ENCODE data around the gene CD4.
A peak's percentile ranks its signal among the peaks of the same experiment; 100 is the strongest.
"Not testable (repeated sequence)": the region's sequence is repeated elsewhere in the genome, so short reads cannot be mapped to it uniquely, and the experiment has no call there.

CD4 gene

DNA sequence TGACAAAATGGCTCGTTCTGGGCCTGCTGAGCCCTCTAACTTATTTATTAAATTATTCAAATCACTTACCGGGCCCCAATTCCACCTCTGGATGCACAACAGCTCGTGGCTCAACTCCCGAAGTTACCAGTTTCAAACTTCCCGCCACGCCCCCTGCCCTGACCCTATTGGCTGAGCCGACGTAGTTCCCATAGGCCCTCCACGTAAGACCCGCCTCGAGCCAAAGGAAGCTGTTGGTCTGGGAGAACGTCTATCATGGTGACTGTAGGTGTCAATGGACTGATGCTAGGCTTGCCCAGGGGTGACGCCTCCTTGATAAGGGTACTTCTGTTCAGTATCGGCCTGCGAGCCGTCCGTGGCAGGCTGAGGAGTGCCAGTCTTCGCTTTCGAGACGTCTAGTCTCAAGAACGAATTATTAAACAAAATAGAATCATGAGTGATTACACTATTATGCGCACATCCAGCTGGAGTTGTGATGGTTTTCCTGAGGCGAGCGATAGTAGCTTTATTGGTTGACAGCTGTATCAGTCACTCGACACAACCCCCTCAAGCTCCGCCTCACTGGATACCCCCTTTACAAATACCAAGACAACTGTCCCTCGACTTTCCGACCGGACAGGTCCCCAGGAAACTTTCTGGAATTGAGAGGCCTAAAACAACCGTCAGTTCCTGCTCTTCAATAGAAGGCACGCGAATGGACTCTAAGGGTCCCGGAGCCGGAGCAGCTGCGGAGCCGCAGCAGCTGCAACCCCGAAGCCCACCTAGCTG is 62.0 kb downstream of the CD4 start, which contains the start of gene CDCA3:
CDCA3 (minus strand) TSS at position 134 of the 768 bp plus-strand sequence. CDS start 334 bp downstream, outside the sequence.
- Mint-ChIP-seq H3K27ac (peak within 1 kb of the TSS; percentile 91), H3K4me3 (peak within 1 kb of the TSS; percentile 87), H3K27me3 (no peaks in the 10 kb centered on the region), H3K9me3 (no peaks in the 10 kb centered on the region), H3K36me3 (ENCODE audit: low read depth) (peaks cover 35% of the 10 kb centered on the region), H3K4me1 (ENCODE audit: low read depth) (peaks cover 41% of the 10 kb centered on the region)
- intact Hi-C loops (cut with micrococcal nuclease): no loop called here

DNA sequence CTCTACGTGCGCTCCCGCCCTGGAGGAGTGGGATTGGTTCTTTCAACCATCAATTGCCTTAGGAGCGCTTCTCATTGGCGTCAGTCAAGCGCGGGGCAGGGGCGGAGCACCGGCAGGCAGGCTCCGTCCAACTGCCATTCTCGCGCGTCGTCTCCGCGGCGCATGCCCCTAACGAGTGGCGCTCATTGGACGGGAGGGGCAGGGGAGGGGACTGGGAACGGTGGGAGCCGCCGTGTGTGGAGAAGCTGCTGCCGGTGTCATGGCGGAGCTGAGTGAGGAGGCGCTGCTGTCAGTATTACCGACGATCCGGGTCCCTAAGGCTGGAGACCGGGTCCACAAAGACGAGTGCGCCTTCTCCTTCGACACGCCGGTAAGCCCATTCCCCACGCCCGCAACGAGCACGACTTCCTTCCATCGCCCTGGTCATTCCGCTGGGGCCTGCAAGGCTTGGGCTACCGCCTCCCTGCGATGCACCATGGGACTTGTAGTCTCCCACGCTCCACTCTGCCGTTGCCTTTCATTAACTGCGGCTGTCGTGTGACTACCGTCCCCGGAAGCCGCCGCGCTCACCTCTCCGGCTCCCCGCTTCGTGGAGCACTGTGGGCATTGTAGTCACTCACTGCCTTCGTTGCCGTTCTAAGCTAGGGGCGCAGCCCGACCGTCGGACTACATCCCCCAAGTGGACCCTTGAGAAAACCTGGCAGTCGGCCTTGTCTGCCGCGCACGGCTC is 62.8 kb downstream of the CD4 start, which contains the start of gene USP5:
USP5 (plus strand) TSS at position 230 of the 730 bp plus-strand sequence; CDS start at position 260, 30 bp downstream.
- Mint-ChIP-seq H3K4me3 (peak within 1 kb of the TSS; percentile 87), H3K36me3 (ENCODE audit: low read depth) (peaks cover 43% of the 10 kb centered on the region), H3K9me3 (no peaks in the 10 kb centered on the region), H3K4me1 (ENCODE audit: low read depth) (peaks cover 35% of the 10 kb centered on the region), H3K27me3 (no peaks in the 10 kb centered on the region), H3K27ac (peak within 1 kb of the TSS; percentile 91)
- intact Hi-C loops (cut with micrococcal nuclease): loop anchor here (1.0 kb wide), 2 partner anchors 20 to 189 kb away; partner anchors contain the start of gene ING4

DNA sequence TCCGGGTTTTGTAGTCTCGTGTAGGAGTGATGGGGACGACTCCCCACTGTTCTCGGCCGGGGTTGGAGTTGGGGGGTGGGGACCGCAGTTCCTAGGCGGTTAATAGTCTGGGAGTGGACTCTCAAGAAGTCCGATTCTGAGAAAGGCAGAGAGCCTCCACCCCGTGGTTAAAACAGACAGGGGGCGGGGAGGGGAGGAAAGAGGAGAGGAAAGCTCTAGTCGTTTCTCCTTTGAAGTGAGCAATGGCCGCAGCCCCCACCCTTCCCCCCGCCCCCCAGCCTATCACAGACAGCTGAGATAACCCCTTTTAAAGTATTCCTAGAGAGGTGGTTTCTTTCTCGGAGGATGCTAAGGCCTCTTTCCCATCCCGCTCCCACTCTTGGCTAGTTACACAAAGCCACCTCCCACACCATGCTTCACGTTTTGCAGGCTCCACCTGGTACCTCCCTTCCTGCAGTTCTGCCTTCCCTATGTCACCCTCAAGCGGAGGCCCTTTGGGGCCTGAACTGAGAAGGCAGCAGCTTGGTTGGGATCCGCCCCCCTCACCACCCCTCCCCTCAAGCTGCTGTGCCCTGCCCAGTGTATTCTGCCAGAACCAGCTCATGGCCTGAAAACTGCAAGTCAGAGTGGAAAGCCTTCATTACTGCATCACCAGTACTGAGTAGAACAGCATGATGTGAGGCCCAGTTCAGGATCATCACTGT is 63.5 kb downstream of the CD4 start:
- H3K4me1 Mint-ChIP-seq (ENCODE audit: low read depth): peaks cover 35% of the 10 kb centered on the region
- H3K36me3 Mint-ChIP-seq (ENCODE audit: low read depth): peaks cover 50% of the 10 kb centered on the region
- H3K4me3 Mint-ChIP-seq: peak overlapping the region; percentile 87
- peak overlapping the region; percentile 91 for H3K27ac Mint-ChIP-seq
- intact Hi-C loops (cut with micrococcal nuclease): loop anchor here (1.0 kb wide), 2 partner anchors 19 to 190 kb away; partner anchors contain the start of gene ING4
- no peaks in the 10 kb centered on the region for H3K9me3 Mint-ChIP-seq
- H3K27me3 Mint-ChIP-seq: no peaks in the 10 kb centered on the region

DNA sequence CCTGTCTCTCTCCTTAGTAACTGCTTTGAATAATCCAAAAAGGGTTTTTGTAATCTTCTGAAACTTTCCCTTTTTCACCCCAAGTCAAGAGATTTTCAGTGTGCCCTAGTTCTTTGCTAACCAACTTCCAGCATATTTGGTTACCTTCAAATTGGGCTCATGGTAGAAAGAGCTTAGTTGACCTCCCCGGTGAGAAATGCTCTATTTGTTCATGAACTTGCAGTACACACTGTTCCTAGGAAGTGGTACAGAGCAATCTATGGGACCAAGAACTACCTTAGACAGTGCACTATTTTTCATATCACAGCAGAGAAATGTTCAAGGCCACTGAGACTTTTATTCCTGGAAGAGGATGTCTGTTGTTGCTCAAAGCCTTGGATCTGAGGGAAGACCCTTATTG is 64.3 kb downstream of the CD4 start:
- no peaks in the 10 kb centered on the region for H3K9me3 Mint-ChIP-seq

DNA sequence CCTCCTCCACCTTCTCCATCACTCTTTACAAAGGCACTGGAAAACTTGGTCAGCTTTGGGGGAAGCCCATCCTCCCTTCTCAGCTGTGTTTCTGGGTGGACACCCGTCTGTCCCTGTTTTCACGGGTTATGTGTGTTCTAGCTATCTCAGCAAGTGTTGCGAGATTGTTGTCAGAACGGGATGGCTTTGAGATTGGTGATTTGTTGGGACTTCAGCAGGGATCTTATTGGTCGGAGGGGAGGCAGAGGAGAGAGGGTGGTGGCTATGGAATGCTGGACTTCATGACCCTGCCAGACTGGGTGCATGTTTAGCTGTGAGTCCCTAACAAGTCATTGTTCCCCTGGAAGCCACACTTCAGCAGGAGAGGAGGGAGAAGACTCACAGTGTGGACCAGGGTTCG is 64.7 kb downstream of the CD4 start:
- no peak overlapping the region for H3K27ac Mint-ChIP-seq
- H3K9me3 Mint-ChIP-seq: no peaks in the 10 kb centered on the region
- H3K36me3 Mint-ChIP-seq (ENCODE audit: low read depth): peaks cover 62% of the 10 kb centered on the region
- H3K4me3 Mint-ChIP-seq: no peak overlapping the region
- intact Hi-C loops (cut with micrococcal nuclease): no loop called here
- no peaks in the 10 kb centered on the region for H3K27me3 Mint-ChIP-seq
- peaks cover 28% of the 10 kb centered on the region for H3K4me1 Mint-ChIP-seq (ENCODE audit: low read depth)

More for the DNA sequence above, 64.3 kb downstream of the CD4 start:
- Mint-ChIP-seq H3K4me1 (ENCODE audit: low read depth) (peaks cover 28% of the 10 kb centered on the region), H3K27ac (peak overlapping the region; percentile 91), H3K36me3 (ENCODE audit: low read depth) (peaks cover 58% of the 10 kb centered on the region), H3K27me3 (no peaks in the 10 kb centered on the region), H3K4me3 (no peak overlapping the region)
- intact Hi-C loops (cut with micrococcal nuclease): no loop called here

DNA sequence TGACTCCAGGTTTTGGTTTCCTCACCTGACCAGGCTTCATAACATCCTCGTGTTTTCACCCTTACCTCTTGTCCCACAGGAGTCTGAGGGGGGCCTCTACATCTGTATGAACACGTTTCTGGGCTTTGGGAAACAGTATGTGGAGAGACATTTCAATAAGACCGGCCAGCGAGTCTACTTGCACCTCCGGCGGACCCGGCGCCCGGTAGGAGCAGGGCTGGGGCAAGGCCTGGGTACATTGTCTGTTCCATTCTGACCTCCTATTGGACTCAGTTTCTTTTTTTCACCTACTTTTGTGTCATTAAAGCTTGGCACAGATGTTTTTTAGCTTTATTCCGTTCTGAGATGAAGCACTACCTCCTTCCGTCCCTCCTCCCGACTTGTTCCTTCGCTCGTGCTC is 66.0 kb downstream of the CD4 start:
- Mint-ChIP-seq H3K36me3 (ENCODE audit: low read depth) (peaks cover 75% of the 10 kb centered on the region), H3K4me1 (ENCODE audit: low read depth) (peaks cover 23% of the 10 kb centered on the region), H3K4me3 (no peak overlapping the region), H3K27ac (no peak overlapping the region), H3K9me3 (no peaks in the 10 kb centered on the region), H3K27me3 (no peaks in the 10 kb centered on the region)
- intact Hi-C loops (cut with micrococcal nuclease): no loop called here

DNA sequence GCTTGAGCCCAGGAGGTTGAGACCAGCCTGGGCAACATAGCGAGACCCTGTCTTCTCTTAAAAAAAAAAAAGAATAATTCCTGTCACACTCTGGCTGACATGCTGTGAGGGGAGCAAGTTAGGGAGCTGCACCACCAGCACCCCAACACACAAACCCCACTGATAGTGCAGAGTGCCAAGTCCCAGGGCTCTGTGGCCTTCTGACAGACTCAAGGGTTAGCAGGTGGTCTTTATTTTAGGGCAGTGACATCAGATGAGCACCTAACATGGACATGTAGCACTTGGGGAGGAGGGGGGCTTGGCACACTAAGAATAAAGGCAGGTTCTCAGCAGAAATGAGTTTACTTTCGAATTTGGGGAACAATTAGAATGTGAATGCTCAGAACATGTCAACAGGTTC is 69.5 kb downstream of the CD4 start:
- Mint-ChIP-seq H3K27ac (no peak overlapping the region), H3K36me3 (ENCODE audit: low read depth) (peaks cover 91% of the 10 kb centered on the region), H3K4me1 (ENCODE audit: low read depth) (peaks cover 6% of the 10 kb centered on the region), H3K9me3 (no peaks in the 10 kb centered on the region), H3K27me3 (no peaks in the 10 kb centered on the region), H3K4me3 (no peak overlapping the region)
- intact Hi-C loops (cut with micrococcal nuclease): no loop called here

DNA sequence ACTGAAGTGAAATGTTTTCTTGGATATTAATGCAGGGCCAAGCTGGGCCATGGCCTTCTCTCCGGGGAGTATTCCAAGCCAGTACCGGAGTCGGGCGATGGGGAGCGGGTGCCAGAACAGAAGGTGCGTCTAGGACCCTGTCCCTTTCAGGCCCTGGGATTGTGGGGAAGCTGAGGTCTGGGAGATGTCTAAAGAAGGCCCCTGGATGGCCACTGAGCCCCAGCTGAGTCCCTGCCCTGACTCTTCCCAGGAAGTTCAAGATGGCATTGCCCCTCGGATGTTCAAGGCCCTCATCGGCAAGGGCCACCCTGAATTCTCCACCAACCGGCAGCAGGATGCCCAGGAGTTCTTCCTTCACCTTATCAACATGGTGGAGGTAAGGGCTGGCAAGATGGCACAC is 70.8 kb downstream of the CD4 start:
- Mint-ChIP-seq H3K9me3 (no peaks in the 10 kb centered on the region), H3K36me3 (ENCODE audit: low read depth) (peaks cover 97% of the 10 kb centered on the region), H3K4me3 (no peak overlapping the region), H3K27ac (no peak overlapping the region), H3K27me3 (no peaks in the 10 kb centered on the region), H3K4me1 (ENCODE audit: low read depth) (no peaks in the 10 kb centered on the region)
- intact Hi-C loops (cut with micrococcal nuclease): no loop called here

DNA sequence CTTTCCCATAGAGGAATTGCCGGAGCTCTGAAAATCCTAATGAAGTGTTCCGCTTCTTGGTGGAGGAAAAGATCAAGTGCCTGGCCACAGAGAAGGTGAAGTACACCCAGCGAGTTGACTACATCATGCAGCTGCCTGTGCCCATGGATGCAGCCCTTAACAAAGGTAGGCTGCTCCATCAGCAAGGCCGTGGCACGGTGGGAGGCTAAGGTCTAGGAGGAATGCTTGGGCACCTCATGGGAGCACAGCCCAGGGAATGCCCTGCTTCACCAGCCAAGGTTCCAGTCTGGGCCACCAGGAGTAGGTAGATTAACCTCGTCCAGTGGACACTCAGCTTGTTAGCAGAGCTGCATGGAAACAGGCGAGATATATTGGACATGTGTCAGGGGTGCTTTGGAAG is 71.6 kb downstream of the CD4 start:
- Mint-ChIP-seq H3K36me3 (ENCODE audit: low read depth) (peaks cover 98% of the 10 kb centered on the region), H3K4me3 (no peak overlapping the region), H3K27me3 (no peaks in the 10 kb centered on the region), H3K9me3 (no peaks in the 10 kb centered on the region), H3K27ac (no peak overlapping the region), H3K4me1 (ENCODE audit: low read depth) (peaks cover under 1% of the 10 kb centered on the region)
- intact Hi-C loops (cut with micrococcal nuclease): no loop called here

DNA sequence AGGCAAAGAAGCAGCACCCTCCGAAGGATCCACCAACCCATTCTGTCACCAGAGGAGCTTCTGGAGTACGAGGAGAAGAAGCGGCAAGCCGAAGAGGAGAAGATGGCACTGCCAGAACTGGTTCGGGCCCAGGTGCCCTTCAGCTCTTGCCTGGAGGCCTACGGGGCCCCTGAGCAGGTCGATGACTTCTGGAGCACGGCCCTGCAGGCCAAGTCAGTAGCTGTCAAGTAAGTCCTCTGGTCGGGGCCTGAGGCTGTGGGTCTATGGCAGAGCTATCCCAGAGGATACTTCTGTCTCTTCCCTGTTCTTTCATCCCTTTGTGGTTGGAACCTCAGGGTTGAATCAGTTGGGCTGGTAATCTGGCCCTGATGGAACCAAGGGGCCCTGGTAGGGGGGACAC is 72.1 kb downstream of the CD4 start:
- Mint-ChIP-seq H3K36me3 (ENCODE audit: low read depth) (peaks cover 98% of the 10 kb centered on the region), H3K27ac (no peak overlapping the region), H3K4me1 (ENCODE audit: low read depth) (peaks cover 5% of the 10 kb centered on the region), H3K9me3 (no peaks in the 10 kb centered on the region), H3K27me3 (no peaks in the 10 kb centered on the region), H3K4me3 (no peak overlapping the region)
- intact Hi-C loops (cut with micrococcal nuclease): no loop called here

DNA sequence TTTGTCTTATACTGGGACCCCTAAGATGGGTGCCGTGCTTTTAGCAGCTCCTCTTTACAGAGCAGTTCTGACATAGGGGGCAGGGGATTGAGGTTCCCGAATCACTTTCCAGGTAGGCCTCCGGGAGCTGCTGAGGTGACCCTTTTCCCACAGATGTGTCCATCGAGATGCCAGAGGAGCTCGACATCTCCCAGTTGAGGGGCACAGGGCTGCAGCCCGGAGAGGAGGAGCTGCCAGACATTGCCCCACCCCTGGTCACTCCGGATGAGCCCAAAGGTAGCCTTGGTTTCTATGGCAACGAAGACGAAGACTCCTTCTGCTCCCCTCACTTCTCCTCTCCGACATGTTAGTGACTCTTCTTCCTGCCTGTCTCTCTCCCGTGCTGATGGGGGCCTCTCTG is 73.7 kb downstream of the CD4 start:
- H3K4me3 Mint-ChIP-seq: no peak overlapping the region
- no peak overlapping the region for H3K27ac Mint-ChIP-seq
- H3K9me3 Mint-ChIP-seq: no peaks in the 10 kb centered on the region
- no peaks in the 10 kb centered on the region for H3K27me3 Mint-ChIP-seq
- H3K4me1 Mint-ChIP-seq (ENCODE audit: low read depth): peaks cover 12% of the 10 kb centered on the region
- H3K36me3 Mint-ChIP-seq (ENCODE audit: low read depth): peaks cover 95% of the 10 kb centered on the region
- intact Hi-C loops (cut with micrococcal nuclease): no loop called here

DNA sequence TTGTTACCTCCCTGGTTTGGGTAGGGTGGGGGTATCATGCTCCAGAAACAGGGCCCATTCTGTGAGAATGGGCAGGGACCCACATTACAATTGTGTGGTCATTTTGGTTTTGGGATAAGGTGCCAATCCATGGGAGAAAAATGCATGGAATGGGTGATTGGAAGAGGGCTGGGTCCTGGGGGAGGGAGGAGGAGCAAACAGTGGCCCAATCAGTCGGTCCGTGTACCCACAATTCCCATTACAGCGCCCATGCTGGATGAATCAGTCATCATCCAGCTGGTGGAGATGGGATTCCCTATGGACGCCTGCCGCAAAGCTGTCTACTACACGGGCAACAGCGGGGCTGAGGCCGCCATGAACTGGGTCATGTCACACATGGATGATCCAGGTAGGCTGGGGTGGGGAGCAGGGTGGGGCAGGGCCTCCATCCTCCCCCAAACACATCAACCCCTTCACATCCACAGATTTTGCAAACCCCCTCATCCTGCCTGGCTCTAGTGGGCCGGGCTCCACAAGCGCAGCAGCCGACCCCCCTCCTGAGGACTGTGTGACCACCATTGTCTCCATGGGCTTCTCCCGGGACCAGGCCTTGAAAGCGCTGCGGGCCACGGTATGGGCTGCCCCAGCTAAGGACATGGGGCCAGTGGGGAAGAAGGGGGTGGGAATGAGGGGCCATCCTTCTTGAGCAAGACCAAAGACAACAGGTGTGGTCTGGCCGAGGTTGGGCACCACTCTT is 74.4 kb downstream of the CD4 start:
- peaks cover 18% of the 10 kb centered on the region for H3K4me1 Mint-ChIP-seq (ENCODE audit: low read depth)
- intact Hi-C loops (cut with micrococcal nuclease): no loop called here
- no peaks in the 10 kb centered on the region for H3K9me3 Mint-ChIP-seq
- peaks cover 95% of the 10 kb centered on the region for H3K36me3 Mint-ChIP-seq (ENCODE audit: low read depth)
- no peaks in the 10 kb centered on the region for H3K27me3 Mint-ChIP-seq
- no peak overlapping the region for H3K4me3 Mint-ChIP-seq
- no peak overlapping the region for H3K27ac Mint-ChIP-seq

DNA sequence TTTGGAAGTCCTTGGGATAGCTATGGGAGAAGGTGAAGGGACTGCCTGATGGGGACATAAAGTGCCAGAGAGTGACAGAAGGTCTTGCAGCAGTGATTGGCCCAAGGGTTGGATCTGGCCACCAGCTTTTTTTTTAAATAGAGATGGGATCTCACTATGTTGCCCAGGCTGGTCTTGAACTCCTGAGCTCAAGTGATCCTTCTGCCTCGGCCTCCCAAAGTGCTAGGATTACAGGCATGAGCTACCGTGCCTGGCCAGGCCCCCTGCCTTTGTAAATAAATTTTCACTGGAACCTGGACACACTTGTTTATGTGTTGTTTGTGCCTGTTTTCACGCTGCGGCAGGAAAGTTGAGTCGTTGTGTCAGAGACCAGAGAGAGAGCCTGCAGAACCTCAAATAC is 76.0 kb downstream of the CD4 start:
- not testable (repeated sequence) for H3K4me3 Mint-ChIP-seq, H3K27ac Mint-ChIP-seq, H3K9me3 Mint-ChIP-seq, H3K27me3 Mint-ChIP-seq
- Mint-ChIP-seq H3K4me1 (ENCODE audit: low read depth) (peaks cover 34% of the 10 kb centered on the region), H3K36me3 (ENCODE audit: low read depth) (peaks cover 95% of the 10 kb centered on the region)
- intact Hi-C loops (cut with micrococcal nuclease): loop anchor here (5.0 kb wide), 1 partner anchor 72 kb away; no protein-coding TSS in a partner anchor
